Transverse colon (tissue), 4 donors: ENCODE measurements around the gene AURKAIP1. TPM values are rescaled to one million over a fixed set of nuclear protein-coding genes. Genes with fewer than 3 reads are reported as not detected.

Source experiments
- DNase-seq: peaks from one replicate; pipeline ENCODE4 v3.0.0-alpha.2; 2019
- H3K27ac ChIP-seq, 4 donors: fragments of 200-600 bp; sonication (generic); 2 replicates each; pipeline ENCODE4 v1.5.1; 2016 to 2018; ENCODE audit warnings: inconsistent platforms in 4 of 4
- H3K27me3 ChIP-seq: fragments of 200-600 bp; sonication (generic); 2 replicates; pipeline ENCODE4 v1.5.1; 2017; ENCODE audit warnings: inconsistent platforms
- H3K36me3 ChIP-seq, 4 donors: fragments of 200-600 bp; sonication (generic); 2 replicates each; pipeline ENCODE4 v1.5.1; 2017 to 2019; ENCODE audit warnings: inconsistent platforms in 4 of 4
- H3K4me1 ChIP-seq, 4 donors: fragments of 200-600 bp; sonication (generic); 2 replicates each; pipeline ENCODE4 v1.5.1; 2017 to 2020; ENCODE audit warnings: inconsistent platforms in 4 of 4
- H3K4me3 ChIP-seq, 4 donors: fragments of 200-600 bp; sonication (generic); 1 replicate in 1 of 4; 2 replicates in 3 of 4; pipeline versions ENCODE4 v1.5.1 to v1.6.1; 2017 to 2019; ENCODE audit warnings: inconsistent platforms in 4 of 4
- H3K9me3 ChIP-seq, 2 donors: fragments of 200-600 bp; sonication (generic); 2 replicates each; pipeline ENCODE4 v1.5.1; 2017 to 2019; ENCODE audit warnings: inconsistent platforms in 2 of 2
- CTCF ChIP-seq, 5 experiments: fragments of 200-600 bp in 3 of 5; fragments of 450-650 bp in 2 of 5; sonication (generic) in 3 of 5; IDR thresholded peaks; 1 replicate in 2 of 5; 2 replicates in 3 of 5; pipeline ENCODE4 v1.5.1; 2016 to 2017; ENCODE audit warnings: antibody characterized with exemption in 5 of 5, inconsistent platforms in 3 of 5, mild to moderate bottlenecking in 2 of 5, moderate library complexity in 1 of 5
- EP300 ChIP-seq: sonication (generic); formaldehyde crosslinking; IDR thresholded peaks from one replicate; pipeline ENCODE4 v1.6.1; 2017; ENCODE audit warnings: antibody characterized with exemption, low read depth
- POLR2A ChIP-seq: fragments of 450-650 bp; IDR thresholded peaks from one replicate; pipeline ENCODE4 v1.6.1; 2016; ENCODE audit warnings: antibody characterized with exemption, mild to moderate bottlenecking, moderate library complexity
- POLR2AphosphoS5 ChIP-seq, 3 donors: sonication (generic); formaldehyde crosslinking; IDR thresholded peaks; one replicate each; pipeline ENCODE4 v1.6.1; 2016; ENCODE audit warnings: antibody characterized with exemption in 3 of 3
- whole genome bisulfite sequencing, 2 donors: methylation state at CpG; one replicate each; pipeline ENCODE4 v1.1.5; 2018; ENCODE audit warnings: low coverage in 1 of 2; 5-methylcytosine and 5-hydroxymethylcytosine counted together
- in situ Hi-C, 4 donors: fragments of 200-750 bp; cut with MboI; loops; one replicate each; pipeline versions ENCODE4 v1.15.0 to v1.15.1; 2017; ENCODE audit warnings: low sequenced_read_pairs in 3 of 4, low pct_ligation_motif_present in 1 of 4, low pct_unique_long_range_greater_than_20kb in 1 of 4
- intact Hi-C: fragments of 100-400 bp; cut with DNase I; formaldehyde crosslinking; loops from one replicate; pipeline ENCODE4 v1.15.1; 2023; ENCODE audit warnings: low total_unique reads
- total RNA-seq, 4 donors: library from RNA; depleted of rRNA; stranded (reverse); fragments of >200 nt; gene quantifications; one replicate each; pipeline ENCODE4 v1.1.0, GENCODE V29; 2016

AURKAIP1 gene
- total RNA-seq, 4 donors from 2014 or later = 110 to 197 (median 167) TPM

- H3K4me3 ChIP-seq = peak within 1 kb of the TSS; percentile 79 to 98 (median 93)
- H3K27ac ChIP-seq = peak within 1 kb of the TSS; percentile 86 to 94 (median 89)
- 0% methylated on average over 46 of the region's 86 CpGs; no CpG with 5 or more reads in 1 of the 2 donors for WGBS, 2 donors
- peak; percentile 99 for DNase-seq
- in situ Hi-C loops (no loop called here), intact Hi-C loops (no loop called here)
- H3K4me1 ChIP-seq = peaks cover 15 to 32% (median 22%) of the 10 kb centered on the region in 4 donors
- H3K9me3 ChIP-seq = no peaks in the 10 kb centered on the region
- peak; percentile 74 for TF ChIP-seq POLR2A
- no peak for TF ChIP-seq EP300
- peak; percentile 75 to 84 (median 84) for TF ChIP-seq POLR2AphosphoS5 (IDR thresholded peaks at IDR 0.05)
- TF ChIP-seq CTCF (IDR thresholded peaks at IDR 0.05) = peak; percentile 56 to 92 (median 70)
- peaks cover 0 to 22% (median 10%) of the 10 kb centered on the region in 4 donors for H3K36me3 ChIP-seq
- H3K27me3 ChIP-seq = no peaks in the 10 kb centered on the region
Observed at GRCh38 chr1:1399187-1399871, 24.3 kb upstream of the AURKAIP1 start, which contains the start of gene CCNL2. CCNL2 (minus strand) TSS chr1:1399335; CDS start chr1:1399306, 29 bp downstream.

GRCh38 chr1:1398677-1399186 is 23.7 kb upstream of the AURKAIP1 start:
- WGBS, 2 donors = 0 to 1% methylated on average over 15 to 26 of the region's 54 CpGs
- DNase-seq = no peak
- peak overlapping the region; percentile 79 to 98 (median 93) for H3K4me3 ChIP-seq
- peaks cover 0 to 28% (median 12%) of the 10 kb centered on the region in 4 donors for H3K36me3 ChIP-seq
- intact Hi-C loops (no loop called here), in situ Hi-C loops (no loop called here)
- peaks cover 15 to 32% (median 22%) of the 10 kb centered on the region in 4 donors for H3K4me1 ChIP-seq
- no peaks in the 10 kb centered on the region for H3K9me3 ChIP-seq
- peak overlapping the region; percentile 86 to 94 (median 89) for H3K27ac ChIP-seq
- no peaks in the 10 kb centered on the region for H3K27me3 ChIP-seq
- TF ChIP-seq CTCF (IDR thresholded peaks at IDR 0.05) = no peak

GRCh38 chr1:1397839-1398523 is 23.0 kb upstream of the AURKAIP1 start:
- DNase-seq = no peak

More at GRCh38 chr1:1397839-1398523, 23.0 kb upstream of the AURKAIP1 start:
- H3K9me3 ChIP-seq = no peaks in the 10 kb centered on the region
- peak overlapping the region; percentile 79 to 98 (median 93) for H3K4me3 ChIP-seq
- in situ Hi-C loops = no loop called here
- H3K4me1 ChIP-seq = peaks cover 15 to 32% (median 22%) of the 10 kb centered on the region in 4 donors
- no peaks in the 10 kb centered on the region for H3K27me3 ChIP-seq
- intact Hi-C loops = no loop called here
- H3K27ac ChIP-seq = peak overlapping the region; percentile 86 to 94 (median 89)
- H3K36me3 ChIP-seq = peaks cover 0 to 30% (median 14%) of the 10 kb centered on the region in 4 donors
- TF ChIP-seq POLR2A = no peak
- no peak for TF ChIP-seq EP300
- no peak for TF ChIP-seq CTCF (IDR thresholded peaks at IDR 0.05)
- no peak for TF ChIP-seq POLR2AphosphoS5 (IDR thresholded peaks at IDR 0.05)
- WGBS, 2 donors = 0 to 46% methylated on average over 1 to 18 of the region's 19 CpGs
